HUDEP-2 (cell line): Measurements from ENCODE around the gene COL19A1.

Source experiments
- DNase-seq, 76 experiments: peaks; one replicate each; lab custom pipeline; 2025; ENCODE audit not compliant: unreplicated experiment in 76 of 76; lab: John Stamatoyannopoulos, UW

The COL19A1 gene

DNA sequence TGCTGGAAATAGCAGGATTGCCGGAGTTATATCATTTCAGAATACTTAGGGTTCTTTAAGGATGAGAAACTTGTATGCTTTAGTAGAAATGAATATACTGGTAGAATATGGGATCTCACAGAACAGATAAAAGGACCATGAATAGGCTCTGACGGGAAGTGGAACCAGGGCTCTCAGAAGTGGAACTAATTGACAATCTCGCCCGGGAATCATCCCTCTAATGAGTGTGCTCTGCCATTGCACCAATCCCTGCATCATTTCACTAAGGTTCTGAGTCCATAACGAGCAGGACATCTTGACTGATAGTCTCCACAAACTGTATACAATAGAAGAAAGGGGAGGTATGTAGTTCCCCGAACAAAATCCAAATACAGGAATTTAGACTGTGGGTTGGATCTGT is 286.4 kb downstream of the COL19A1 start:
- no peak for DNase-seq

DNA sequence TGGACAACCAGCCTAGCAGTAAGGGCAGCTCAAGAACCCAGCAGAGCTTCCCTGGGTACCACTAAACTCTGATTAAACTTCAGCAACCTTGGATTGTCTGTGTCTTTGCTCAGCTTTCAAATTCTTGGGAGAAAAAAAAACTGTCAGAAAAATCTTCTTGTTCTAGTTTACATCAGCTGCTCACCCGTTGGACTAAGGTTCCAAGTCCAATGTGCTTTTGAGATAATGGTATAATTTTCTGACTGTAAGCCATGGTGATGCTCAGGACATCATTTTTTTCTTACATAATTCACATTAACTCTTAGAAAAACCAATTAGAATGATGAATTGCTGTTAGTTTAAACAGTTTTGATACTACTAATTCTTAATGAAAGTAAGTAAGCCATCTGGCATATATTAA is 290.7 kb downstream of the COL19A1 start:
- no peak for DNase-seq

DNA sequence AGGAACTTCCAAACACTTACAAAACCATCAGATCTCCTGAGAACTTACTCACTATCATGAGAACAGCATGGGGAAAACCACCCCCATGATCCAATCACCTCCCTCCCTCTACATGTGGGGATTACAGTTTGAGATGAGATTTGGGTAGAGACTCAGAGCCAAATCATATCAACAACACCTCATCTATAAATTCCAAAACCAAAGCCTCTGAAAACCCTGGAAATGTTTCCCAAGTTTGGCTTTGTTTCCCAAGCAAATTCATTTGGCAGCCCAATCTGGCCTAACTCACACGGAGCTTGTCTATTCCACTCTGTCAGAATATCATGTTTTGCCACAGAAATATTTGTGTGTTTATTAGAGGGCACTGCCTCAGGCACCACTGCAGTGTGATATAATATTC is 293.9 kb downstream of the COL19A1 start:
- DNase-seq = no peak

DNA sequence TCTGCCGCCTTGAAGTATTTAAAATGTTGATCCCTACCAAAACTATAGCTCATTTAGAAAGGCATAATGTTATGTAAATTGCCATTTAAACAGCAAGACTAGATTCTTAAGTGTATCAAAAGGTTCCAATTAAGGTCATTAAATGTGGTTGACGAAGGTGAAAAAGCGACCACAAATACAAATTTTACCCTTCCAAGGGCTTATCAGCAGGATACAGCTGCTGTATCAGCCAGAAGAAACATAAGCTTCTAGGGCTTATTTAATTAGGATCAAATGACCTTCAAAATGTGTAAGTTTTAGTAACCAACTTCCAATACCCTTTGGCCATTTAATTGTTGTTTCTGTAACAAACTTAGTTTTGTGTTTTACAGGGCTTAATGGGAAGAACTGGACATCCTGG is 296.6 kb downstream of the COL19A1 start:
- DNase-seq = peak in 31 of 76 experiments; percentile 4 to 75 (median 31)

DNA sequence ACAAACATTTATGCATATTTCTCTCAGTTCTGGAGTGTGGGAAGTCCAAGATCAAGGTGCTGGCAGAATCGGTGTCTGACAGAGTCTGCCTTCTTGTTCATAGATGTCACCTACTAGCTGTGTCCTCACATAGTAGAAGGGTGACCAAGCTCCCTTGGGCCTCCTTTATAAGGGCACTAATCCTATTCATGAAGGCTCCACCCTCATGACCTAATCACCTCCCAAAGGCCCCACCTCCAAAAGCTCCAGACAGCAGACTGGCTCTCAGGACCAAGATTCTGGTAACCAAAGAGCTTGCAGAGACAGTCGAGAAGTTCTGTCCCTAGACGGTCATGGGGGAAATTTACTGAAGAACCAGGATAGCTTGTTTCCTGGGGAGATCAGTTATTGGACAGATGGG is 297.4 kb downstream of the COL19A1 start:
- DNase-seq = peak in 3 of 76 experiments; percentile 11 to 25 (median 11)

DNA sequence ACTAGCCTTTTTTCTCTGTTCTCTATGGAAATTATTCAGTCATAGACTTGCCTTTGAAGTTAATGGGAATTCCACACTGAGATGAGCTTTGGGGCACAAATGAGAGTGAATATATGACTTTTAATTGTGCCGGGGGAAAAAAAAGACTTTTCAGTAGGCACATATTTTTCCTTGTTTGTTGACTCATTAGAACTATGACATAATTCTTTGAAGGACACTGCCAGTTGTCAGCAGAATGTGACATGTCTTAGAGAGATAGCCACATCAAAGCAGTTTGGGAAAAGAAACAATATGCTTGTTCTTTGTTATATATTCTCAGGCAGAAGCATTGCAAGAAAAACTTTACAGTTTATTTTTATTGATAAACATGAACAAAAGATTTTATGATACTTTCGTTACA is 298.2 kb downstream of the COL19A1 start:
- DNase-seq = peak in 1 of 76 experiments; percentile 8

DNA sequence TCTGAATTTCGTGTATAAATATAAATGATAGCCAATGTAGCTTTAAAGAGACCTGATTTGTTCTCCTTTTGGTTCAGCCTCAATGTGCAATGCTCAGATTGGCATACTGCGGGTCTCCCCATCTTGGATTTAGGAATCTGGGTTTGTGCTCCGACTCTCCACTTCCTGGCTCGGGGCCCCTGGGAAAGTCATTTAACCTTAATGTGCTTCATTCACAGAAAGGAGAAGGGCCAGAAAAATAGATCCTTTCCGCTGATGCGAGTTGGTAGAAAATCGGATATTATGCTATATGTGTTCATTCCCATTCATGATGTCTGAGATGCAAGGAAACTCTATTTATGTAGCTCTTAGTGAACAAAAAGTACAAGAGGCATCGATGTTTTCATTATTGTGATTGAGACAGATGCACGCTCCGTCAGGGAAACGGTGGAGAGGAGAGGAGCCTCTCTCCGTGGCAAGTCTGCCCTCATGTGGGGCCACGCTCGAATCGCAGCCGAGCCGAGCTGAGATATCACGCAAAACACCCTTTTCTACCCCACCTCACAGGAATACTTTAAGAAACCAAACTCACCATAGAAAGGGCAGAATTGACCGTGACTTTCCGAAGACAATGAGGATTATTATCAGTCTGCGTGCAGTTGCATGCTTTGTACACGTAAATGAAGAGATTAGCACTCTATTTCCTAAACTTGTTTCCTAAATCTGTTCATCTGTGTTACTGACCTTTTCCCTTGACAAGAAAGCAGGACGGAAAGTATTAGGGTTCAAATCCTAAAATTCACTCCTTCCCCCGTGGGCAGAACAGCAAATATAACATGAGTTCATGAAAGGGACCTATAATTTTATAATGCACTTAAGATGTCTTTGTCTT is 300.0 kb downstream of the COL19A1 start:
- DNase-seq = peak in 45 of 76 experiments; percentile 6 to 64 (median 33)

DNA sequence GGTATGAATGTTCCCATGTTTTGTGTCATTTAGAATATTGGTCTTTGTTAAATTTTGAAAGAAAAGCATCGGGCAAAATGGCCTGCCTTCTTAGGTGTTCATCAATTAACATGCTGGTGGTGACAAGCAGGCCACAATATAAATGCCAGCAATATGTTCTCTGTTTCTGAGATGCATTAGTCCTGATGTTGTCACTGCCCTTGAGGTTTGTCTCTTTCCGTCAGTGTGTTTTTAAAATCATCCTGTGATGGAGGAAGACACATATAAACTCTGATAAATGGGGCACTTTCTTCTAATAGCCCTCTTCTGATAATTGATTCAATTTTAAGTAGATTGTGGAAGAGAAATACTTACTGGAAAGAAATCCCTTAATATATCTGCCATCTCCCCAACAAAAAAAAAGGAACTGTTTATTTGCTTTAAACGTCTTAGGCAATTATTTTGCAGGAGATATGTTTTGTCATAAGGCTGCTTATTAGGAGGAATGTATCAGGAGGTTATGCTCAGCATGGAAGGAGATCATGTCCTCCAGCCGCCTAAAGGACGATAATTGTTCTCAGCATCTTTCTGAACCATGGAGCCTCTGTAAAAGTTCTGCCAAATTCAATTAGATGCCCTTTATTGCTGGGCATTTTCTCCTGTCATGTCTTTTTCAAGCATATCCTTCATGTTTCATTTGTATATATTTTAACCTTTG is 302.5 kb downstream of the COL19A1 start:
- no peak for DNase-seq

DNA sequence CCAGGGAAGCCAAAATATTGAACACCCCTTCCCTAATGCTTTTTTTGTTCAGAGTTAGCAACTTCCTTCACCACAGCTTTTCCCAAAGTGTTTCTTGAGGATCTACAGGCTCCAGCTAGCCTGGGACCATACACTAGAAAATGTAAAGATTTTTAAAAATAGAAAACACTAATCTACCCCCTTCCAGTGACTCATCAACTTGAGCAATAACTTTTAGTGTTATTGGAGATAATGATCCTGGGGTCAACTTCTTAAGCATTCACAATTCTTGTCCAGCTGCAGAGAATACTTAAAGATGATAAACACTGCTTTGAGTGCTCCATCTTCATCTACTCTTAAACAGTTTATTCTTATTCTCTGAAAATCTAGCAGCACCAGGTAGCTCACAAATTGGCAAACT is 304.9 kb downstream of the COL19A1 start:
- DNase-seq = no peak

DNA sequence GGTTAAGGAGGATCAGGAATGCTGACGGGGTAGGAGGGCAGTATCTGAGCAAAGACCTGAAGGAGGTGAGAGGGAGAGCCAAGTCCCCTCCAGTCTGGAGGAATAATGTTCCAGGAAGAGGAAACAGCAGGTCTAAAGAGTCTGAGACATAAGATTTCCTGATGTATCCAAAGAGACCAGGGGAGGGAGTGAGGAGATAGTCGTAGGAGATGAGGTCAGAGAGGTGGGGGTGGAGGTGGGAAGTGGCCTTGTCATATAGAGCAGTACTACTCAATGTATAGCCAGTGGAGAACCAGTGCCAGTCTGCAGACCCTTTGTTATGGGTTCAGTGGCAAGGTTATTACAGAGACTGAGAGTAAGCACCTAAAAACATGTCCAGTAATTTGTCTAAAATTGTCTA is 305.9 kb downstream of the COL19A1 start:
- DNase-seq = no peak

DNA sequence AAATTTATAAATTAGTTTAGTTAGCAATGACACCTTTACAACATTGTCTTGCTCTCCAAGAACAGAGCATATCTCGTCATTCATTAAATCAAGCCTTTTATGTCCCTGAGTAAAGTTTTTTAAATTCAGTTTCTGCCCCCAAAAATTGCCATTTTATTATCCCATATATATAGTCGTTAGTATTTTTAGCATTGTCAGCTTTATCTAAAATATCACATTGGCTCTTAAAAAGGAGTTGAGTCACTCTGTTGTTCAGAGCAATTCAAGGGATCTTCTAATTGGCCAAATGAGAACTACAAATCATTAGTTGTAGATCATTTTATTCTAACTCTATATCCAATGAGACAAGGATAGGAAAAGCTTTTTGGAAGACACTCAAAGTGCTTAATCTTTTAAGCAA is 309.4 kb downstream of the COL19A1 start:
- no peak for DNase-seq

DNA sequence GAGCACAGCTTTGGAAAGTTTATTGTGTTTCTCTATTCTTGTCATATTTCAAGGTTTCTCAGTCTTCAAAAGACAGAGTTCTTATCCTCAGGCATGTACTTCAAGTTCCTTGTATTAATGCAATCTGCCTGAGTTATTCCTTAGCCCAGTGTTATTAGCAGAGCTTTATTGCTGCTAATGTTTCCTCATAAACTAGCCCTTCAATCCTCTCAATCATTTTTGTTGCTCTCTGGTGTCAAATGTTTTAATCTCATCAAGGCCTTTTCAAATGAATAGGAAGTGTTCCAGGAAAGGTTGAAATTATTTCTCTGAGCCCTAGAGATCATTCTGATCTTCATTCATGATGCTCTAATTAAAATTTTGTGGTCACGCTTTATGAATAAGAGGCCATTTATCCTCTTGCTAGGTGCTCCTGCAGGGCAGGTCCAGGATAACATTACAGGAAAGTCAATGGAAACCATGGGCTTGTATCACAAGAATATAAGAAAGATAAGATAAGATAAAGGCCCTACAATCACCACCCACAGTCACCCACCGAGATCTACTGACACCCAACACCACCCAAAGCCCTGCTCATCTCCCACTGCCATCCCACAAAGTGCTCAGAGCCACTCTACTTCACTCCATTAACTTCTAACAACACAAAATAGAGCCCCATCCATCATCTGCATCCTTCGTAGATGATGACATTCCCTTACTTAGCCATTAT is 310.6 kb downstream of the COL19A1 start:
- no peak for DNase-seq

DNA sequence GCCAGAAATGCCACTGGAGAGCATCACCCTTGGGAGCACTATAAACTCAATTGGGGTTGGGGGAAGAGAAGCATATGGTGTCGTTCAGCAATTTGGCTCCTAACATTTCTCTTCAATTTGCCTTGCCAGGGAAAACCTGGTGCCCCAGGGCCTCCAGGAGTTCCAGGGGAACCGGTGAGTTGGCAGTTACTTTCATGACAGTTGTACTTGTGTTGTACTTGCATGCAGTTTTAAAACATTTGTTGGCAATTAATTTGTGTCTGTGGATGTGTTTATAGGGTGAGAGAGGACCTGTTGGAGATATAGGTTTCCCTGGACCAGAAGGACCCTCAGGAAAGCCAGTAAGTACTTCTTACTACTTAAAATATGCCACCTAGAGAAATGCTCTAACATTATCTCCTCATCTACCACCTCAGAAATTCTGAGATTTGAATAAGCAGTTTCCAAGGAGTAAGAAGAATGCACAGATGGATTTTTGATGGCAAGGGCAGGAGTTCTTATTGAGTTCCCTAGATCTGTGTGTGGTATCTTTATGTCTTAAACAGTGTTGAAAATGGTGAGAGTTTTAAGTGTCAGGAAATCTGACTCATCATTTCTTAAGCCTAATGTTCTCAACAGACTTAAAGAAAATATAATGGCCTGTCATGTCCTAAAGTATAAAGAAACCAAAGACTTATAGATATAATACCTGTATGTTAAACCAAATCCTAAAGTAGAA is 314.0 kb downstream of the COL19A1 start:
- no peak for DNase-seq

DNA sequence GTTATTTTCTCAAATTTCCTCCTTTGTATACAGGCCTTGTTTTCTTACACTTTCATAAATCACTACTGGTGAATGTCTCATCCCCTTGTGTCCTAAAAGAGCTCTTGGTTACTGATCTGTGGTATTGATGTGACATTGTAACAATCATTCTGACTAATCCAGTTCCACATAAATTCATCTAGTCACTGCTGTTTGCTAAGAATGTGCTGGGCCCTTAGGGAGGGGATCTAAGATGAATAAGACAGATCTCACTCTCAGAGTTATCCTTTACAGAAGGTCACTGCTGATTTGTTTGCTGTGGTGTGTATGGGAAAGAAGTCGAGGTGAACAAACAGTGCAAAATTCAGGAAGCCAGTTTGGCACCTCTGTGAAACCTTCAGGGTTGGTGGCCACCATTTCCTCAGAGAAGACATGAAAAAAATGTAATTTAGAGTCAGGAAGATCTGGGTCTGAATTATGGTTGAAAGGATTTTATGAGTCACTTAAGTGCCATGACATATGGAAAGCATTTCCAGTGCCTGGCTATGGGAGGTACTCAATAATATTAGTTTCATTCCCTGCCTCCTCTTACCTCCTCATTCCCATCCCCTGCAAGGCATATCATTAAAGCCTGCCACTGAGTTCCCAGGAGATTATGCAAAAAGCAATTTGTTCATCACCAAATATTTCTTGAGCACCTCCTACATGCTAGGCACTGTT is 314.7 kb downstream of the COL19A1 start:
- no peak for DNase-seq

DNA sequence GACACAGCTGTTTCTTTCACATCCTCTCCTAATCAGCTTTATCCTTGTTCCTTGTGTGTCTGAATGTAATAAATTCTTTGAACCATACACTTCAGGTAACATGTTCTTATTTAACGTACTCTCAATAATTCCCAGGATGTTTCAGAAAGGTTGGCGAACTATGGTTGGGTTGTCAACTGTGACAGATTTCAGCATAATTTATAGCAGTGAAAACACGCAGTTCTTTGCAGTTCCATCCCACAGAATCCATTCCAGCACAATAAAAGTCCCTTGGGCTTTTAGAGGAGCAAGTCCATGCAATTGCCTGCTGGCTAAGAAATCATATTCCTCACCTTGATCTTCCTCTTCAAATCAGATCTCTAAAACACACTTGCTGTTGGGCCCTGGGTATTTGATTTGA is 317.2 kb downstream of the COL19A1 start:
- DNase-seq = no peak

DNA sequence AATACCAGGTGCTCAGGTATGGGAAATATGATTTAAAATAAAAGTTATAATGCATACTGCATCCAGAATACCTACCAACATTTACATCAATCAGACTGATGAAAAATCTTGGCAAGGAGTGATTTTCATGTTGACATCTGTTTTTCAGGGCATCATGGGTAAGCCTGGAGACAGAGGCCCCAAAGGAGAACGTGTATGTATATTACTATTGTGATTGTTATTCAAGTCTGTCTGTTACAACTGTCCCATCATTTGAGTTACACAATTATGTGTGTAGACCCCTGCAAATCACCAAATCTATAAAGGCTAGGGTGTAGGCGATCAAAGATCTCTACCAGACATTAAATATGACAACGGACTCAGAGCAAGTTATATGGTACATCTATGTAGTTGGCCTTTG is 318.4 kb downstream of the COL19A1 start:
- DNase-seq = no peak

DNA sequence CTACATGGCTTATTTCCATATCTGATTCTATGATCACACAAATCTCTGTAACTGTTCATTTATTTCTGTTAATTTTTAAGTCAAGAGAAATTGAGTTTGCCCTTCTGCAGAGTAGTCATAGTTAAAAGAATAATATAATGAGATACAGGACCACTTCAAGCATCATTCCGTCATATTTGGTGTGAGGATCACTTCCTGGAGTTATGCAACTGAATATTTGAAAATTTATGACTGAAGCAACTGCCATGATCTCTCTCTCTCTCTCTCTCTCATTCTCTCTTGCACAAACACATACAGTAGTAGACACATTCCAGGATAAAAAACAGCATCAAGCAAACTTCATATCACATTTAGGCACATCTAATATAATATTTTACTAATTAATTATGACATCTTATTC is 320.1 kb downstream of the COL19A1 start:
- DNase-seq = no peak

DNA sequence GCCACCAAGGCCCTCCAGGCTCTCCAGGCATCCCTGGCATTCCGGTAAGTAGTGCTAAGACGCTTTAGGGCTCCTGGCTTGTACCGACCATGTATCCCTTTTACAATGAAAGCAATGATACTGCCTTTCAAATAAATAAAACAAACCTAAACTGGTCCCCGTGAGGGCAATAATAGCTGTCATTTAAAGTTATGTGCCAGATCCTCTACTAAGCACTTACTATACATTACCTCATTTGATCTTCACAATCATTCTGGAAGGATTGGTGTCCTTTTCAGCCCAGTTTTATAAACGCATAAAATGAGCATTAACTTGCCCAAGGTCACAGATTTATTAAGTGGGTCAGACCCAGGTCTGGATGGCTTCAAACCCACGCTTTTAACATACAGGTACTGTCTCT is 321.8 kb downstream of the COL19A1 start:
- DNase-seq = no peak

DNA sequence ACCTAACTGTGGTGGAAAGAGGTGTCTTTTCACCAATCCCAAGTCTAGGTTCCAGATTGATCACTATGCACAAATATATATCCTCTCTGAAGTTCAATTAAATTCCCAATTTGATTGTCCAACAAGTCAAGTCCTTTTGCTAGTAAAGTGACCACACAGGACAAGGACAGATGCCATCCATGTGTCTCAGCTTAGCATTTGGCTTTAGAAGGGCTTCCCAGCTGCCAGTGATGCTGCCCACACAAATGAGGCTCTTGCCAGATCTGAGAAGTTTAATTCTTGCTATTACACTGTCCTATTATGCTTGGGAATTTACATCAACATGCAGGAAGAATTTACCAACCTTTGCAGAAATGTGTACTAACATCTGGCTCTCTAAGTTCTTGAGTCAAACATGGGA is 328.1 kb downstream of the COL19A1 start:
- DNase-seq = no peak

DNA sequence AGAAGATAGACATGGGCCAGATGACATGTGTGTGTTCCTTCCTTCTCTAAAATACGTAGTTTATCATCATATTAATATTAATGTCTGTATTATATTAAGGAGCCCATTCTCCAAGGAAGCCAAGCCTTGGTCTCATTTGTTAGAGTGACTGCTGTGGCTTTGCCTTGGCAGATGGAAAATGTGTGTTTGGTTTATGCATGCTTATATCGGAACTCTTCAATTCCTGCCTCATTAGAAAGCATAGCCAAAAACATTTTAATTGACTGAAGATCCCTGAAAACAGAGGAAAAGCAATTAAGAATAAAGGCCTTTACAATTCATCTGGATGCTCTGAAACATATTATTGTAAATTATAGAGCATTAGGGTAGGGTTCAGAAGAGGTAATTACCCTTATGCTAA is 330.2 kb downstream of the COL19A1 start:
- DNase-seq = no peak
